HCT116 (cell line): Measurements from ENCODE around the gene TEX29. TPM values are rescaled to one million over a fixed set of nuclear protein-coding genes. Genes with fewer than 3 reads are reported as not detected.

Experiments
- ATAC-seq: fragments of 200-7000 bp; cut with Tn5 transposase; 2 replicates; pipeline ENCODE4 v1.9.1; 2020; ENCODE audit warnings: mild to moderate bottlenecking, moderate library complexity
- BruUV-seq: library from RNA; stranded (reverse); fragments of 400-500 nt; replicated peaks from 2 replicates; lab custom pipeline; 2021; lab: Mats Ljungman, UMichigan
- CTCF ChIA-PET: fragments of 300-600 bp; sonication (Branson Sonifier 250); formaldehyde crosslinking; loops from one replicate; lab custom pipeline; 2021; ENCODE audit warnings: antibody characterized with exemption; lab: Charles Lee
- POLR2A ChIA-PET: fragments of 300-600, 350-600 bp; sonication (Branson Sonifier 250); formaldehyde crosslinking; loops from one replicate; lab custom pipeline; 2021; ENCODE audit warnings: antibody characterized with exemption; lab: Charles Lee
- RAD21 ChIA-PET, 2 experiments: fragments of 300-600 bp; sonication (Branson Sonifier 250); formaldehyde crosslinking; loops; one replicate each; lab custom pipeline; 2023; ENCODE audit warnings: low total read pairs in 2 of 2; ENCODE audit not compliant: uncharacterized antibody in 2 of 2, unreplicated experiment in 2 of 2, low non-redundant PET in 1 of 2; lab: Charles Lee
- DNase-seq: peaks from one replicate; pipeline ENCODE4 v3.0.0-alpha.2; 2010; ENCODE audit warnings: low read depth, low spot score
- H2AFZ ChIP-seq: fragments of 200-600 bp; shearing (Covaris generic), sonication (generic); 2 replicates; pipeline ENCODE4 v1.6.1; 2017; ENCODE audit warnings: low read depth, mixed run types, mixed read lengths, antibody characterized with exemption, low read length; ENCODE audit not compliant: poor library complexity, severe bottlenecking
- H3K27ac ChIP-seq: 2 replicates; pipeline ENCODE4 v1.5.1; 2012; ENCODE audit warnings: low read depth, low read length
- H3K27me3 ChIP-seq: fragments of 200-600 bp; sonication (generic); 2 replicates; pipeline ENCODE4 v1.6.1; 2016; ENCODE audit warnings: mixed run types, low read length, mixed read lengths; ENCODE audit not compliant: insufficient read depth
- H3K36me3 ChIP-seq, 2 experiments: fragments of 200-500 bp in 1 of 2; fragments of 200-600 bp in 1 of 2; sonication (Bioruptor generic) in 1 of 2; sonication (generic) in 1 of 2; 2 replicates each; pipeline versions ENCODE4 v1.5.1 to v1.6.1; 2014 to 2016; ENCODE audit warnings: low read length in 2 of 2, inconsistent platforms in 1 of 2, mixed read lengths in 1 of 2, mixed run types in 1 of 2; ENCODE audit not compliant: insufficient read depth in 2 of 2, control insufficient read depth in 1 of 2
- H3K4me1 ChIP-seq, 2 experiments: fragments of 200-600 bp in 1 of 2; sonication (generic) in 1 of 2; 2 replicates each; pipeline versions ENCODE4 v1.5.1 to v1.6.1; 2012 to 2017; ENCODE audit warnings: low read length in 2 of 2, inconsistent platforms in 1 of 2, mild to moderate bottlenecking in 1 of 2, mixed read lengths in 1 of 2, mixed run types in 1 of 2, moderate library complexity in 1 of 2; ENCODE audit not compliant: insufficient read depth in 2 of 2, control insufficient read depth in 1 of 2
- H3K4me2 ChIP-seq: fragments of 200-600 bp; sonication (generic); 2 replicates; pipeline ENCODE4 v1.6.1; 2017; ENCODE audit warnings: mixed run types, low read length, mixed read lengths
- H3K4me3 ChIP-seq, 2 experiments: fragments of 200-600 bp in 1 of 2; sonication (generic) in 1 of 2; replicated peaks in 1 of 2; 2 replicates each; pipeline ENCODE4 v1.5.1; 2011 to 2016; ENCODE audit warnings: low read length in 2 of 2, control low read depth in 1 of 2, low read depth in 1 of 2, mild to moderate bottlenecking in 1 of 2, mixed read lengths in 1 of 2, mixed run types in 1 of 2
- H3K79me2 ChIP-seq: fragments of 200-600 bp; sonication (generic); 2 replicates; pipeline ENCODE4 v1.6.1; 2017; ENCODE audit warnings: mild to moderate bottlenecking, mixed run types, low read length, moderate library complexity, mixed read lengths; ENCODE audit not compliant: insufficient read depth
- H3K9ac ChIP-seq: fragments of 200-600 bp; sonication (generic); 2 replicates; pipeline ENCODE4 v1.6.1; 2016; ENCODE audit warnings: low read length, mixed read lengths
- H3K9me2 ChIP-seq: fragments of 200-600 bp; sonication (generic), shearing (Covaris generic); 2 replicates; pipeline ENCODE4 v1.6.1; 2017; ENCODE audit warnings: mixed run types, mild to moderate bottlenecking, moderate library complexity; ENCODE audit not compliant: insufficient read depth
- H3K9me3 ChIP-seq, 2 experiments: fragments of 200-500 bp in 1 of 2; fragments of 200-600 bp in 1 of 2; sonication (Bioruptor generic) in 1 of 2; sonication (generic) in 1 of 2; 2 replicates each; pipeline ENCODE4 v1.6.1; 2014 to 2017; ENCODE audit warnings: low read length in 2 of 2, mixed read lengths in 2 of 2, inconsistent platforms in 1 of 2, low read depth in 1 of 2, mild to moderate bottlenecking in 1 of 2, mixed run types in 1 of 2, moderate library complexity in 1 of 2; ENCODE audit not compliant: control insufficient read depth in 1 of 2, insufficient read depth in 1 of 2
- H4K20me1 ChIP-seq: fragments of 200-600 bp; sonication (generic), shearing (Covaris generic); 2 replicates; pipeline ENCODE4 v1.6.1; 2017; ENCODE audit warnings: mixed run types, mild to moderate bottlenecking, moderate library complexity; ENCODE audit not compliant: insufficient read depth
- CBX3 ChIP-seq: IDR thresholded peaks from 2 replicates; pipeline ENCODE4 v1.6.1; 2012; ENCODE audit warnings: low read depth
- CEBPB ChIP-seq: IDR thresholded peaks from 2 replicates; pipeline ENCODE4 v1.6.1; 2012; ENCODE audit warnings: low read depth
- EGR1 ChIP-seq: IDR thresholded peaks from 2 replicates; pipeline ENCODE4 v1.6.1; 2012; ENCODE audit warnings: low read depth
- ELF1 ChIP-seq: IDR thresholded peaks from 2 replicates; pipeline ENCODE4 v1.6.1; 2012; ENCODE audit warnings: low read depth, borderline replicate concordance
- EZH2phosphoT487 ChIP-seq: fragments of 200-600 bp; IDR thresholded peaks from 2 replicates; pipeline ENCODE4 v1.6.1; 2018; ENCODE audit warnings: antibody characterized with exemption, borderline replicate concordance
- FOSL1 ChIP-seq: IDR thresholded peaks from 2 replicates; pipeline ENCODE4 v1.6.1; 2012; ENCODE audit warnings: low read depth
- POLR2A ChIP-seq: IDR thresholded peaks from 2 replicates; pipeline ENCODE4 v1.7.0; 2011; ENCODE audit warnings: borderline replicate concordance; ENCODE audit not compliant: insufficient read depth, insufficient read length; ENCODE audit errors: extremely low read depth
- POLR2AphosphoS5 ChIP-seq: IDR thresholded peaks from 2 replicates; pipeline ENCODE4 v1.6.1; 2011; ENCODE audit warnings: mild to moderate bottlenecking, low read depth, low read length, moderate library complexity
- RAD21 ChIP-seq: IDR thresholded peaks from 2 replicates; pipeline ENCODE4 v1.6.1; 2012; ENCODE audit warnings: low read depth, mild to moderate bottlenecking
- SIN3A ChIP-seq: IDR thresholded peaks from 2 replicates; pipeline ENCODE4 v1.6.1; 2012; ENCODE audit warnings: low read depth
- SP1 ChIP-seq: IDR thresholded peaks from 2 replicates; pipeline ENCODE4 v1.6.1; 2012; ENCODE audit warnings: low read depth
- ZFX ChIP-seq: fragments of 450-650 bp; IDR thresholded peaks from 2 replicates; pipeline ENCODE4 v1.6.1; 2017
- ZNF274 ChIP-seq: fragments of 200-500 bp; sonication (Bioruptor generic); IDR thresholded peaks from 2 replicates; pipeline ENCODE4 v1.6.1; 2014; ENCODE audit warnings: mild to moderate bottlenecking, low read depth, low read length, inconsistent platforms
- intact Hi-C: fragments of 100-400 bp; cut with micrococcal nuclease; formaldehyde crosslinking; loops from 2 replicates; pipeline ENCODE4 v1.10.0; 2022
- total RNA-seq: library from RNA; stranded (reverse); gene quantifications from one replicate; pipeline ENCODE4 v1.2.1, GENCODE V29; 2021; ENCODE audit not compliant: unreplicated experiment
- TF ChIP-seq, protein P1 (sequence below): IDR thresholded peaks from 2 replicates; pipeline ENCODE4 v1.6.1; 2012
- TF ChIP-seq, protein P2 (sequence below): IDR thresholded peaks from 2 replicates; pipeline ENCODE4 v1.6.1; 2012; ENCODE audit warnings: low read depth
- TF ChIP-seq, protein P3 (sequence below), 3 experiments: fragments of 200-600 bp in 1 of 3; sonication (generic) in 1 of 3; IDR thresholded peaks in 2 of 3; conservative IDR thresholded peaks in 1 of 3; 2 replicates each; pipeline ENCODE4 v1.5.1; 2012 to 2017; ENCODE audit warnings: low read depth in 2 of 3, low read length in 2 of 3, antibody characterized with exemption in 1 of 3, borderline replicate concordance in 1 of 3, control low read depth in 1 of 3, mild to moderate bottlenecking in 1 of 3, mixed read lengths in 1 of 3, mixed run types in 1 of 3, moderate library complexity in 1 of 3; ENCODE audit not compliant: insufficient read depth in 1 of 3
- TF ChIP-seq, protein P4 (sequence below): IDR thresholded peaks from 2 replicates; pipeline ENCODE4 v1.6.1; 2012
- TF ChIP-seq, protein P5 (sequence below): IDR thresholded peaks from 2 replicates; pipeline ENCODE4 v1.6.1; 2011; ENCODE audit warnings: mild to moderate bottlenecking, low read length, moderate library complexity; ENCODE audit not compliant: insufficient replicate concordance; ENCODE audit errors: extremely low read depth

TEX29 gene
- total RNA-seq, 1 experiment from 2014 or later = not detected

DNA sequence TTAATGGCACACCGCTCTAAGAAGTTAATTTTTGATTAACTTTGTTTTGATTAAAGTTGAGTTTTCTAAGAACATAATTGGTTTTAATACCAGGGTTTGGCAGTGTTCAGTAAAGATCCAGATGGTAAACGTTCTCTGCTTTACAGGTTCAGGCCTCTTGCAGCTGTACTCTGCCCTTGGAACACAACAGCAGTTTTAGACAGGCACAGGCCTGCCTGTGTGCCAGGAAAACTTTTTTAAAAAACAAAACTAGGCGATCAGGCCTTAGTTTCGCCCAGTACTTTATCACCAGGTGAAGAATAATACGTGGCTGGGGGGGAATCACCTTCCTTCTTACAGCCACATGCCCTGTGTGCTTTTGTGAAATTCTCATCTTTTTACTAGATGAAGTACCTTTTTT is 38.0 kb upstream of the TEX29 start (continued):
- TF ChIP-seq CBX3 (no peak), ZFX (no peak), ELF1 (no peak)
- TF ChIP-seq, protein P1, sequence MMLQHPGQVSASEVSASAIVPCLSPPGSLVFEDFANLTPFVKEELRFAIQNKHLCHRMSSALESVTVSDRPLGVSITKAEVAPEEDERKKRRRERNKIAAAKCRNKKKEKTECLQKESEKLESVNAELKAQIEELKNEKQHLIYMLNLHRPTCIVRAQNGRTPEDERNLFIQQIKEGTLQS = no peak

DNA sequence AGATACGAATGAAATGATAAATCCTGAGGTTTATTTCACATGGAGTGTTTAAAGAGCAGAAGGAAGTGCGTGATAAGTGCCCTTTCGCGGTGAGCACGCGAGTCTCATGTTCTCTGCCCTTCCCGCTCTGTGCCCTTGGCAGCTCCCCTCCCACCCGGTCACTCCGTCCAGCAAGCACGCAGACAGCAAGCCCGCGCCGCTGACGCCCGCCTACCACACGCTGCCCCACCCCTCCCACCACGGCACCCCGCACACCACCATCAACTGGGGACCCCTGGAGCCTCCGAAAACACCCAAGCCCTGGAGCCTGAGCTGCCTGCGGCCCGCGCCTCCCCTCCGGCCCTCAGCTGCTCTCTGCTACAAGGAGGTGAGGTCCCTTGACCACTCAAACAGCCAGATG is 37.4 kb upstream of the TEX29 start:
- no peak for DNase-seq
- intact Hi-C loops = no loop called here
- ChIA-PET CTCF (no interaction called here), POLR2A (no interaction called here), RAD21 (no interaction called here)
- Histone ChIP-seq H3K9me2 (no peaks in the 10 kb centered on the region), H3K4me3 (no peak overlapping the region), H3K27me3 (no peaks in the 10 kb centered on the region), H3K4me1 (no peaks in the 10 kb centered on the region), H3K27ac (no peak overlapping the region), H2AFZ (no peak overlapping the region), H3K9me3 (no peaks in the 10 kb centered on the region), H3K9ac (no peak overlapping the region), H4K20me1 (no peaks in the 10 kb centered on the region), H3K4me2 (no peak overlapping the region), H3K36me3 (peaks cover 13 to 19% of the 10 kb centered on the region in 2 experiments), H3K79me2 (peaks cover 5% of the 10 kb centered on the region)
- no TSS peak for BruUV-seq
- ATAC-seq = no peak
- TF ChIP-seq FOSL1 (no peak), ZNF274 (no peak), CEBPB (no peak), POLR2A (no peak), ZFX (no peak), RAD21 (no peak), EZH2phosphoT487 (no peak), SIN3A (no peak), EGR1 (no peak), SP1 (no peak), POLR2AphosphoS5 (no peak), ELF1 (no peak)
- TF ChIP-seq, protein P2, sequence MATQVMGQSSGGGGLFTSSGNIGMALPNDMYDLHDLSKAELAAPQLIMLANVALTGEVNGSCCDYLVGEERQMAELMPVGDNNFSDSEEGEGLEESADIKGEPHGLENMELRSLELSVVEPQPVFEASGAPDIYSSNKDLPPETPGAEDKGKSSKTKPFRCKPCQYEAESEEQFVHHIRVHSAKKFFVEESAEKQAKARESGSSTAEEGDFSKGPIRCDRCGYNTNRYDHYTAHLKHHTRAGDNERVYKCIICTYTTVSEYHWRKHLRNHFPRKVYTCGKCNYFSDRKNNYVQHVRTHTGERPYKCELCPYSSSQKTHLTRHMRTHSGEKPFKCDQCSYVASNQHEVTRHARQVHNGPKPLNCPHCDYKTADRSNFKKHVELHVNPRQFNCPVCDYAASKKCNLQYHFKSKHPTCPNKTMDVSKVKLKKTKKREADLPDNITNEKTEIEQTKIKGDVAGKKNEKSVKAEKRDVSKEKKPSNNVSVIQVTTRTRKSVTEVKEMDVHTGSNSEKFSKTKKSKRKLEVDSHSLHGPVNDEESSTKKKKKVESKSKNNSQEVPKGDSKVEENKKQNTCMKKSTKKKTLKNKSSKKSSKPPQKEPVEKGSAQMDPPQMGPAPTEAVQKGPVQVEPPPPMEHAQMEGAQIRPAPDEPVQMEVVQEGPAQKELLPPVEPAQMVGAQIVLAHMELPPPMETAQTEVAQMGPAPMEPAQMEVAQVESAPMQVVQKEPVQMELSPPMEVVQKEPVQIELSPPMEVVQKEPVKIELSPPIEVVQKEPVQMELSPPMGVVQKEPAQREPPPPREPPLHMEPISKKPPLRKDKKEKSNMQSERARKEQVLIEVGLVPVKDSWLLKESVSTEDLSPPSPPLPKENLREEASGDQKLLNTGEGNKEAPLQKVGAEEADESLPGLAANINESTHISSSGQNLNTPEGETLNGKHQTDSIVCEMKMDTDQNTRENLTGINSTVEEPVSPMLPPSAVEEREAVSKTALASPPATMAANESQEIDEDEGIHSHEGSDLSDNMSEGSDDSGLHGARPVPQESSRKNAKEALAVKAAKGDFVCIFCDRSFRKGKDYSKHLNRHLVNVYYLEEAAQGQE = no peak
- TF ChIP-seq, protein P3, sequence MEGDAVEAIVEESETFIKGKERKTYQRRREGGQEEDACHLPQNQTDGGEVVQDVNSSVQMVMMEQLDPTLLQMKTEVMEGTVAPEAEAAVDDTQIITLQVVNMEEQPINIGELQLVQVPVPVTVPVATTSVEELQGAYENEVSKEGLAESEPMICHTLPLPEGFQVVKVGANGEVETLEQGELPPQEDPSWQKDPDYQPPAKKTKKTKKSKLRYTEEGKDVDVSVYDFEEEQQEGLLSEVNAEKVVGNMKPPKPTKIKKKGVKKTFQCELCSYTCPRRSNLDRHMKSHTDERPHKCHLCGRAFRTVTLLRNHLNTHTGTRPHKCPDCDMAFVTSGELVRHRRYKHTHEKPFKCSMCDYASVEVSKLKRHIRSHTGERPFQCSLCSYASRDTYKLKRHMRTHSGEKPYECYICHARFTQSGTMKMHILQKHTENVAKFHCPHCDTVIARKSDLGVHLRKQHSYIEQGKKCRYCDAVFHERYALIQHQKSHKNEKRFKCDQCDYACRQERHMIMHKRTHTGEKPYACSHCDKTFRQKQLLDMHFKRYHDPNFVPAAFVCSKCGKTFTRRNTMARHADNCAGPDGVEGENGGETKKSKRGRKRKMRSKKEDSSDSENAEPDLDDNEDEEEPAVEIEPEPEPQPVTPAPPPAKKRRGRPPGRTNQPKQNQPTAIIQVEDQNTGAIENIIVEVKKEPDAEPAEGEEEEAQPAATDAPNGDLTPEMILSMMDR (IDR thresholded peaks at IDR 0.05 in 2 of 3, conservative IDR thresholded peaks at IDR 0.05 in 1 of 3; ENCODE audit: borderline replicate concordance in 1 of 3, insufficient read depth in 1 of 3, low read depth in 2 of 3, low read length in 2 of 3) = no peak
- TF ChIP-seq, protein P1 = no peak
- TF ChIP-seq, protein P4, sequence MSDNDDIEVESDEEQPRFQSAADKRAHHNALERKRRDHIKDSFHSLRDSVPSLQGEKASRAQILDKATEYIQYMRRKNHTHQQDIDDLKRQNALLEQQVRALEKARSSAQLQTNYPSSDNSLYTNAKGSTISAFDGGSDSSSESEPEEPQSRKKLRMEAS = no peak
- TF ChIP-seq, protein P5, sequence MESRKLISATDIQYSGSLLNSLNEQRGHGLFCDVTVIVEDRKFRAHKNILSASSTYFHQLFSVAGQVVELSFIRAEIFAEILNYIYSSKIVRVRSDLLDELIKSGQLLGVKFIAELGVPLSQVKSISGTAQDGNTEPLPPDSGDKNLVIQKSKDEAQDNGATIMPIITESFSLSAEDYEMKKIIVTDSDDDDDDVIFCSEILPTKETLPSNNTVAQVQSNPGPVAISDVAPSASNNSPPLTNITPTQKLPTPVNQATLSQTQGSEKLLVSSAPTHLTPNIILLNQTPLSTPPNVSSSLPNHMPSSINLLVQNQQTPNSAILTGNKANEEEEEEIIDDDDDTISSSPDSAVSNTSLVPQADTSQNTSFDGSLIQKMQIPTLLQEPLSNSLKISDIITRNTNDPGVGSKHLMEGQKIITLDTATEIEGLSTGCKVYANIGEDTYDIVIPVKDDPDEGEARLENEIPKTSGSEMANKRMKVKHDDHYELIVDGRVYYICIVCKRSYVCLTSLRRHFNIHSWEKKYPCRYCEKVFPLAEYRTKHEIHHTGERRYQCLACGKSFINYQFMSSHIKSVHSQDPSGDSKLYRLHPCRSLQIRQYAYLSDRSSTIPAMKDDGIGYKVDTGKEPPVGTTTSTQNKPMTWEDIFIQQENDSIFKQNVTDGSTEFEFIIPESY = no peak
